Measurements from ENCODE around the gene GALNT17. TPM values are rescaled to one million over a fixed set of nuclear protein-coding genes. Genes with fewer than 3 reads are reported as not detected.

The GALNT17 gene
- total RNA-seq, 1 donor = 0.18 TPM

- no peak for TF ChIP-seq CTCF (IDR thresholded peaks at IDR 0.05; ENCODE audit: insufficient read depth, low read length)
- DNase-seq (ENCODE audit: low read depth) = no peak
- no peak overlapping the region for H3K4me3 ChIP-seq (ENCODE audit: low read depth, low read length)
Measured at GRCh38 chr7:71338866-71339265, 206.9 kb downstream of the GALNT17 start.

GRCh38 chr7:71339924-71340323 is 208.0 kb downstream of the GALNT17 start:
- DNase-seq (ENCODE audit: low read depth) = no peak
- no peak overlapping the region for H3K4me3 ChIP-seq (ENCODE audit: low read depth, low read length)
- TF ChIP-seq CTCF (IDR thresholded peaks at IDR 0.05; ENCODE audit: insufficient read depth, low read length) = no peak

GRCh38 chr7:71342202-71342601 is 210.3 kb downstream of the GALNT17 start:
- TF ChIP-seq CTCF (IDR thresholded peaks at IDR 0.05; ENCODE audit: insufficient read depth, low read length) = no peak
- H3K4me3 ChIP-seq (ENCODE audit: low read depth, low read length) = no peak overlapping the region
- DNase-seq (ENCODE audit: low read depth) = no peak

GRCh38 chr7:71343039-71343438 is 211.1 kb downstream of the GALNT17 start:
- no peak for DNase-seq (ENCODE audit: low read depth)
- no peak overlapping the region for H3K4me3 ChIP-seq (ENCODE audit: low read depth, low read length)
- TF ChIP-seq CTCF (IDR thresholded peaks at IDR 0.05; ENCODE audit: insufficient read depth, low read length) = no peak

- H3K4me3 ChIP-seq (ENCODE audit: low read depth, low read length) = no peak overlapping the region
- TF ChIP-seq CTCF (IDR thresholded peaks at IDR 0.05; ENCODE audit: insufficient read depth, low read length) = no peak
- DNase-seq (ENCODE audit: low read depth) = no peak
Measured at GRCh38 chr7:71343892-71344291, 211.9 kb downstream of the GALNT17 start.

- no peak overlapping the region for H3K4me3 ChIP-seq (ENCODE audit: low read depth, low read length)
- no peak for DNase-seq (ENCODE audit: low read depth)
- no peak for TF ChIP-seq CTCF (IDR thresholded peaks at IDR 0.05; ENCODE audit: insufficient read depth, low read length)
Measured at GRCh38 chr7:71345117-71345884, 213.4 kb downstream of the GALNT17 start.

All from fibroblast of the aortic adventitia (primary cell).